GM19351 (cell line): ENCODE measurements around the gene PPP2R5E.
"Not testable (repeated sequence)": the region's sequence is repeated elsewhere in the genome, so short reads cannot be mapped to it uniquely, and the experiment has no call there.

Experiments
- ATAC-seq: cut with Tn5 transposase; IDR thresholded peaks from one replicate; pipeline ENCODE4 v1.9.1; 2021; ENCODE audit warnings: mild to moderate bottlenecking, moderate library complexity; ENCODE audit not compliant: unreplicated experiment

Gene PPP2R5E

GRCh38 chr14:63523735-63524426 lies 19.3 kb downstream of the PPP2R5E start:
- ATAC-seq: no peak

- ATAC-seq: not testable (repeated sequence)
Measured at GRCh38 chr14:63522511-63522910, 20.7 kb downstream of the PPP2R5E start.

- ATAC-seq: no peak
Measured at GRCh38 chr14:63517354-63517753, 25.8 kb downstream of the PPP2R5E start.

GRCh38 chr14:63515240-63515639 lies 27.9 kb downstream of the PPP2R5E start:
- no peak for ATAC-seq

- no peak for ATAC-seq
Measured at GRCh38 chr14:63513756-63514155, 29.4 kb downstream of the PPP2R5E start.

- no peak for ATAC-seq
Measured at GRCh38 chr14:63512861-63513260, 30.3 kb downstream of the PPP2R5E start.

GRCh38 chr14:63510538-63510937 lies 32.6 kb downstream of the PPP2R5E start:
- peak; percentile 54 for ATAC-seq

- no peak for ATAC-seq
Measured at GRCh38 chr14:63508033-63508432, 35.1 kb downstream of the PPP2R5E start.

- no peak for ATAC-seq
Measured at GRCh38 chr14:63504648-63505047, 38.5 kb downstream of the PPP2R5E start.

GRCh38 chr14:63501429-63501828 lies 41.7 kb downstream of the PPP2R5E start:
- no peak for ATAC-seq

GRCh38 chr14:63499701-63500250 lies 43.4 kb downstream of the PPP2R5E start:
- no peak for ATAC-seq

- ATAC-seq: no peak
Measured at GRCh38 chr14:63496837-63497400, 46.3 kb downstream of the PPP2R5E start.

- no peak for ATAC-seq
Measured at GRCh38 chr14:63493246-63493645, 49.9 kb downstream of the PPP2R5E start.

GRCh38 chr14:63492391-63492790 lies 50.8 kb downstream of the PPP2R5E start:
- ATAC-seq: no peak

GRCh38 chr14:63487724-63488123 lies 55.5 kb downstream of the PPP2R5E start:
- ATAC-seq: no peak

- no peak for ATAC-seq
Measured at GRCh38 chr14:63486738-63487137, 56.4 kb downstream of the PPP2R5E start.

GRCh38 chr14:63483315-63483714 lies 59.9 kb downstream of the PPP2R5E start:
- no peak for ATAC-seq

GRCh38 chr14:63480599-63480998 lies 62.6 kb downstream of the PPP2R5E start:
- no peak for ATAC-seq

GRCh38 chr14:63478437-63478852 lies 64.7 kb downstream of the PPP2R5E start:
- peak; percentile 62 for ATAC-seq

GRCh38 chr14:63478010-63478409 lies 65.2 kb downstream of the PPP2R5E start:
- ATAC-seq: peak; percentile 85

GRCh38 chr14:63477556-63477955 lies 65.6 kb downstream of the PPP2R5E start:
- ATAC-seq: no peak

GRCh38 chr14:63475761-63476160 lies 67.4 kb downstream of the PPP2R5E start:
- no peak for ATAC-seq
